Muscle of arm (tissue), 12 donors: Measurements from ENCODE around the gene FOSB. TPM values are rescaled to one million over a fixed set of nuclear protein-coding genes. Genes with fewer than 3 reads are reported as not detected.

Source experiments
- DNase-seq: peaks from one replicate; pipeline ENCODE4 v3.0.0-alpha.2; 2013
- polyA plus RNA-seq, 12 donors: library from polyadenylated mRNA; unstranded; fragments of 120-200 nt; gene quantifications; one replicate each; pipeline ENCODE4 v1.2.1, GENCODE V29; 2013; ENCODE audit not compliant: insufficient read length in 12 of 12

Gene FOSB
- polyA plus RNA-seq, 12 donors, result 21.4 to 403 (median 87.6) TPM

- DNase-seq, result no peak
These were observed 50.7 kb downstream of the FOSB start for GRCh38 chr19:45518469-45518826.

GRCh38 chr19:45522010-45522941 is 54.5 kb downstream of the FOSB start:
- no peak for DNase-seq

DNA sequence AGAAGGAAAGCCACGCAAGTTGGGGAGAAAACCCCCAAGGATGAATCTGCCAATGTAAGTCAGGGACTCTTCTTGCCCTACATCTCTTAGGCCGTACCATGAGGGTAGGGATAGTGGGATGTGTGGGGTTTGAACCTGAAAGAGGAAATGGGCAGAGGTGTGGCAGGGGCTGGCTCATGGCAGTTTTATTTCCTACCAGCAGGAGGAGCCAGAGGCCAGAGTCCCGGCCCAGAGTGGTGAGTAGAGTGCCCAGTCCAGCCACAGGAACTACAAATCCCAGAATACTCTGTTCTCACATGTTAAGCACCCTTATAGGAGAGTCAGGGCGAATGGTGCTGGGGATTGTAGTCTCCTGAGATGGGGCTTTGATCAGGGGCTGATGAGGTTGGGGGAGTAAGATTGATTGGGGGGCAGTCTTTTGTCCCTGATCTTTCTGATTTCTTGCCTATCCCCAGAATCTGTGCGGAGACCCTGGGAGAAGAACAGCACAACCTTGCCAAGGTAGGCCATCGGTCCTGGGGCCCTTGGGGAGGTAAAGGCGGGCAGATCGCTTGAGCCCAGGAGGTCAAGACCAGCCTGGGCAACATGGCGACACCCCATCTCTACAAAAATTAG is 56.0 kb downstream of the FOSB start:
- peak; percentile 87 for DNase-seq

DNA sequence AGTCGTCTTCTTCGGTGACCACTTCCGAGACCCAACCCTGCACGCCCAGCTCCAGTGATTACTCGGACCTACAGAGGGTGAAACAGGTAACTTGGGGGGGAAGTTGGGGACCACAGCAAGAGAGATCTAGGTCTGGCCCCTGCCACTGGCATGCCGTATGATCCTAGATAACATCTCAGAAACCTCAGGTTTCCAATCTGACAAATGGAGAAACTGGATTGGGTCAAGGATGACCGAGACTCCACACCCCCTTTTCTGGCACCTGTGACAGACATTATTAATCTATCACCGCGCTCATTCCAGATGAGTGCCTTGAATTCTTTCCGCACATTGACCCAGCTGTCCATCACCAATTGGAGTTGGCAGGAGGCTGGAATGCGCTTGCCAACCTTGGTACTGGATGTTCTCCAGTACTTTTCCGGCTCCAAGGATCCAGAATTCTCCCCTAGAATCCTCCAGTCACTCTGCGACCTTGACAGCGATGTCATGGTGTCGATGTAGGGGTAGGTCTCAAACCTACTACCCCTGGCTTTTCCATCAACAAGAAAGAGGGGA is 56.9 kb downstream of the FOSB start:
- DNase-seq, result no peak

Other genes starting within 250 kb of the FOSB start
- gene EXOC3L2, start 222.6 kb upstream of the FOSB start, polyA plus RNA-seq, result 1 to 10 TPM in 7 of 12 donors, under 1 TPM in 3, not detected in 2; 0.53 to 2.0 (median 1.1) TPM
- 10 to 100 TPM; 23.7 to 90.9 (median 30.3) TPM for gene MARK4, start 216.7 kb upstream of the FOSB start, polyA plus RNA-seq
- gene CKM, start 145.1 kb upstream of the FOSB start, polyA plus RNA-seq, result 1,000 to 10,000 TPM; 1,044 to 4,317 (median 2,408) TPM
- 10 to 100 TPM in 1 of 12 donors, 1 to 10 TPM in 2, under 1 TPM in 6, not detected in 3; 0.12 to 23.1 (median 0.25) TPM for gene KLC3, start 127.2 kb upstream of the FOSB start, polyA plus RNA-seq
- gene ERCC2, start 97.4 kb upstream of the FOSB start, polyA plus RNA-seq, result 10 to 100 TPM in 11 of 12 donors, not detected in 1; 12.1 to 30.6 (median 15.7) TPM
- gene PPP1R13L, start 62.9 kb upstream of the FOSB start, polyA plus RNA-seq, result 10 to 100 TPM in 3 of 12 donors, 1 to 10 TPM in 8, not detected in 1; 2.4 to 48.5 (median 4.8) TPM
- 10 to 100 TPM in 1 of 12 donors, 1 to 10 TPM in 10, not detected in 1; 2.9 to 22.4 (median 3.8) TPM for gene POLR1G, start 61.4 kb upstream of the FOSB start, polyA plus RNA-seq
- gene ERCC1, start 44.1 kb upstream of the FOSB start, polyA plus RNA-seq, result 100 to 1,000 TPM in 1 of 12 donors, 10 to 100 TPM in 10, not detected in 1; 79.9 to 113 (median 92.3) TPM
- gene RTN2, start 29.1 kb downstream of the FOSB start, polyA plus RNA-seq, result 100 to 1,000 TPM in 8 of 12 donors, 10 to 100 TPM in 3, not detected in 1; 96.1 to 172 (median 118) TPM
- 1 to 10 TPM in 3 of 12 donors, under 1 TPM in 6, not detected in 3; 0.34 to 1.8 (median 0.82) TPM for gene PPM1N, start 30.4 kb downstream of the FOSB start, polyA plus RNA-seq
- 10 to 100 TPM in 11 of 12 donors, not detected in 1; 42.2 to 71.3 (median 52.1) TPM for gene VASP, start 39.5 kb downstream of the FOSB start, polyA plus RNA-seq
- gene OPA3, start 116.8 kb downstream of the FOSB start, polyA plus RNA-seq, result 1 to 10 TPM in 11 of 12 donors, not detected in 1; 6.0 to 9.8 (median 7.1) TPM
- 1 to 10 TPM in 11 of 12 donors, not detected in 1; 2.3 to 8.4 (median 2.8) TPM for gene GPR4, start 134.2 kb downstream of the FOSB start, polyA plus RNA-seq
- gene EML2, start 171.4 kb downstream of the FOSB start, polyA plus RNA-seq, result 10 to 100 TPM in 5 of 12 donors, 1 to 10 TPM in 5, not detected in 2; 6.0 to 24.8 (median 9.9) TPM
- 1 to 10 TPM in 2 of 12 donors, under 1 TPM in 6, not detected in 4; 0.17 to 1.4 (median 0.42) TPM for gene GIPR, start 200.2 kb downstream of the FOSB start, polyA plus RNA-seq
- gene SNRPD2, start 224.0 kb downstream of the FOSB start, polyA plus RNA-seq, result 100 to 1,000 TPM in 11 of 12 donors, not detected in 1; 157 to 300 (median 239) TPM
- gene QPCTL, start 224.7 kb downstream of the FOSB start, polyA plus RNA-seq, result 1 to 10 TPM in 10 of 12 donors, not detected in 2; 2.6 to 5.9 (median 4.0) TPM